Measurements from ENCODE around the gene FNDC1.

The FNDC1 gene

DNA sequence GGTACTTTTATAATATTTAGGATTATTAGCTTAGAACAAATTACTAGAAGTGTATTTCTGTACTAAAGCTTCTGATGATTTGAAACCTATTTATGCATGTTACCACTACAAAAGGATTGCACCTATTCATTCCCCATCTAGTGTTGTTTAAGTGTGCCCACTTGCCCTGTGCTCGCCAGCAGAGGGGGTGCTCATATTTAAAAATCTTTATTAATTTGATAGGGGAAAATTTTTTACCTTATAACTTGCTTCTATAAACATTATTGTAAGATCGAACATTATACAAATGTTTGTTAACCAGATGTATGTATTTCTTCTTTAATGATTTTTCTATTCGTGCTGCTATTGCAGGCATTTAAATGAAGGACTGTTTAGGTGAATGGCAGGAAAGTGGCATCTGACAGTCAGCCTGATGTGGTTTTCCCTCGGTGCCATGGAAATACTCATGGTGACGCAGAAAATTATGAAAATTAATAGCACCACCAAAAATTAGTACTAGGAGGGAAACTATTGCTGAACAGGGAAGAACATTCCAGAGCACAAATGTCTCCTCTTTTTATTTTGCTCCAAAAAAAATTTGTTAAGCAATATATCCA lies 44.1 kb upstream of the FNDC1 start:
- Histone ChIP-seq H3K9ac (ENCODE audit: low read length) (no peak overlapping the region), H4K20me1 (ENCODE audit: insufficient read depth, low read length) (no peaks in the 10 kb centered on the region), H3K36me3 (replicated peaks; ENCODE audit: low read depth, low read length) (peaks cover 2% of the 10 kb centered on the region), H3K4me1 (ENCODE audit: low read length) (peaks cover 35% of the 10 kb centered on the region), H2AFZ (ENCODE audit: low read depth, low read length) (no peak overlapping the region), H3K27me3 (ENCODE audit: low read depth, low read length) (peaks cover 11% of the 10 kb centered on the region), H3K4me2 (ENCODE audit: low read length) (peak overlapping the region; percentile 21; the same call in 1 of the 2 replicates), H3K27ac (ENCODE audit: low read length) (no peak overlapping the region), H3K79me2 (ENCODE audit: low read length) (no peaks in the 10 kb centered on the region), H3K9me3 (ENCODE audit: insufficient read depth, low read length) (peaks cover 3% of the 10 kb centered on the region; the same call in 1 of the 2 replicates), H3K4me3 (ENCODE audit: low read length) (no peak overlapping the region)
- TF ChIP-seq EZH2phosphoT487 (IDR thresholded peaks at IDR 0.05; ENCODE audit: low read depth): no peak
- TF ChIP-seq, protein P1, sequence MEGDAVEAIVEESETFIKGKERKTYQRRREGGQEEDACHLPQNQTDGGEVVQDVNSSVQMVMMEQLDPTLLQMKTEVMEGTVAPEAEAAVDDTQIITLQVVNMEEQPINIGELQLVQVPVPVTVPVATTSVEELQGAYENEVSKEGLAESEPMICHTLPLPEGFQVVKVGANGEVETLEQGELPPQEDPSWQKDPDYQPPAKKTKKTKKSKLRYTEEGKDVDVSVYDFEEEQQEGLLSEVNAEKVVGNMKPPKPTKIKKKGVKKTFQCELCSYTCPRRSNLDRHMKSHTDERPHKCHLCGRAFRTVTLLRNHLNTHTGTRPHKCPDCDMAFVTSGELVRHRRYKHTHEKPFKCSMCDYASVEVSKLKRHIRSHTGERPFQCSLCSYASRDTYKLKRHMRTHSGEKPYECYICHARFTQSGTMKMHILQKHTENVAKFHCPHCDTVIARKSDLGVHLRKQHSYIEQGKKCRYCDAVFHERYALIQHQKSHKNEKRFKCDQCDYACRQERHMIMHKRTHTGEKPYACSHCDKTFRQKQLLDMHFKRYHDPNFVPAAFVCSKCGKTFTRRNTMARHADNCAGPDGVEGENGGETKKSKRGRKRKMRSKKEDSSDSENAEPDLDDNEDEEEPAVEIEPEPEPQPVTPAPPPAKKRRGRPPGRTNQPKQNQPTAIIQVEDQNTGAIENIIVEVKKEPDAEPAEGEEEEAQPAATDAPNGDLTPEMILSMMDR (IDR thresholded peaks at IDR 0.05; ENCODE audit: low read depth, low read length): peak; percentile 57

DNA sequence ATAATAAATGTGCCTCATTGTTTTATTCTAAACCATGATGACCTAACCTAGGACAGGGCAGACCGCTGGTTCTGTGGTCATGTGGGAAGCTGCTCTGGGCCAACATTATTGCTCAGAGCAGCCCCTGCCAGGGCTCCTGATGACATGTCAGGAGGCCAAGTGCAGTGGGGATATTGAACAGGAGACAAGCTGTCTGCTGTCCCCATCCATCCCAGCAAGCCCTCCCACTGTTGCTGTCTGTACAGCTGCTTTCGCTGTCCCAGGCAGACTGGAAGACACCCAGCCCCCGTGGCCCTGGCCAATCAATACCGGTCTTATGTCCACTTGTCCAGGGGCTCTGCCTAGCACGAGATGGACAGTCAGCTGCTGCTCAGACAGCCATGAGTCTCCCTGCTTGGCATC lies 43.2 kb upstream of the FNDC1 start:
- Histone ChIP-seq H3K4me3 (ENCODE audit: low read length) (no peak overlapping the region), H4K20me1 (ENCODE audit: insufficient read depth, low read length) (no peaks in the 10 kb centered on the region), H3K9ac (ENCODE audit: low read length) (no peak overlapping the region), H3K9me3 (ENCODE audit: insufficient read depth, low read length) (peaks cover 3% of the 10 kb centered on the region; the same call in 1 of the 2 replicates), H3K27me3 (ENCODE audit: low read depth, low read length) (peaks cover 11% of the 10 kb centered on the region), H3K4me1 (ENCODE audit: low read length) (peaks cover 35% of the 10 kb centered on the region), H2AFZ (ENCODE audit: low read depth, low read length) (no peak overlapping the region), H3K36me3 (replicated peaks; ENCODE audit: low read depth, low read length) (peaks cover 2% of the 10 kb centered on the region), H3K4me2 (ENCODE audit: low read length) (peak overlapping the region; percentile 66; the same call in 1 of the 2 replicates), H3K27ac (ENCODE audit: low read length) (no peak overlapping the region), H3K79me2 (ENCODE audit: low read length) (no peaks in the 10 kb centered on the region)
- TF ChIP-seq, protein P1 (IDR thresholded peaks at IDR 0.05; ENCODE audit: low read depth, low read length): no peak
- no peak for TF ChIP-seq EZH2phosphoT487 (IDR thresholded peaks at IDR 0.05; ENCODE audit: low read depth)

DNA sequence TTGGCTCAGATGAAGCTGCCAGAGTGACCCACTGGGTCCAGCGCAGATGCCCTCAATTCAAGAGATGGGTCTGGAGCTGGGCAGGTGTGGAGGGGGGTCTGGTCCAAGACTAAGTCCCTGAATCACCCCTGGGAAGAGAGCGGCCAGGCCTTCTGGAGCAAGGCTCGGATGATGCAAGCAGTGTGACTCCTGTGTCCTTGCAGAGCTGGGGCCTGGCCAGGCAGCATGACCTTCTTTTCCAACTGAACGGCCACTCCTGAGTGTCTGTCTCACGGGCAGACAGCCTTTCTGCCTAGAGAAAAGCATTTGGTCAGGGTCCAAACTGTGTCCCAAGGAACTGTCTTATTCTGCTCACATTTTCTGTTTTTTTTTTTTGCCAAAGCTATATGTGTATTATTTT lies 42.6 kb upstream of the FNDC1 start:
- H2AFZ ChIP-seq (ENCODE audit: low read depth, low read length): no peak overlapping the region
- H4K20me1 ChIP-seq (ENCODE audit: insufficient read depth, low read length): no peaks in the 10 kb centered on the region
- H3K4me1 ChIP-seq (ENCODE audit: low read length): peaks cover 35% of the 10 kb centered on the region
- peak overlapping the region; percentile 17; the same call in 1 of the 2 replicates for H3K9ac ChIP-seq (ENCODE audit: low read length)
- peak overlapping the region; percentile 26 for H3K4me3 ChIP-seq (ENCODE audit: low read length)
- H3K36me3 ChIP-seq (replicated peaks; ENCODE audit: low read depth, low read length): peaks cover 2% of the 10 kb centered on the region
- H3K4me2 ChIP-seq (ENCODE audit: low read length): peak overlapping the region; percentile 66
- no peak for TF ChIP-seq EZH2phosphoT487 (IDR thresholded peaks at IDR 0.05; ENCODE audit: low read depth)
- TF ChIP-seq, protein P1 (IDR thresholded peaks at IDR 0.05; ENCODE audit: low read depth, low read length): no peak
- H3K9me3 ChIP-seq (ENCODE audit: insufficient read depth, low read length): peaks cover 3% of the 10 kb centered on the region; the same call in 1 of the 2 replicates
- H3K27me3 ChIP-seq (ENCODE audit: low read depth, low read length): peaks cover 11% of the 10 kb centered on the region
- H3K79me2 ChIP-seq (ENCODE audit: low read length): no peaks in the 10 kb centered on the region
- peak overlapping the region; percentile 40; the same call in 1 of the 2 replicates for H3K27ac ChIP-seq (ENCODE audit: low read length)

DNA sequence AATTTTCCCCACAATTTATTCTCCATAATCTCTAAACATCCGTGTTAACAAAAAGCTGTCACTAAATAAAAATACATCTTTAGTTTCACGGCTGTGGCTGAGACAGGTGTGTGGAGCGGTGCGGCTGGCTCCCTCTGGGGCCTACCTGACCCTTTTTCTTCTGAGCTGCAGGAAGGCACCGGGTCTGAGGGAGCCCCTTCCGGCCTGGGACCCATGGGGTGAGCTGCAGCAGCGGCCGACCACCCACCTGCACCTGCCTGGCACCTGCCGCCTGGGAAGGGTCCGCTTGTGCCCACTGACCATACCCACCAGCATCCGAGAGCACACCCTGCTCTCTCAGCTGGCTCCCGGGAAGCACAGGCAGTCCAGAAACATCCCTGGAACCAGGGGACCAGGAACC lies 41.5 kb upstream of the FNDC1 start:
- H3K4me1 ChIP-seq (ENCODE audit: low read length): peaks cover 35% of the 10 kb centered on the region

More for the DNA sequence above, 41.5 kb upstream of the FNDC1 start:
- peak overlapping the region; percentile 67 for H3K4me2 ChIP-seq (ENCODE audit: low read length)
- H3K27ac ChIP-seq (ENCODE audit: low read length): no peak overlapping the region
- H2AFZ ChIP-seq (ENCODE audit: low read depth, low read length): peak overlapping the region; percentile 52
- no peaks in the 10 kb centered on the region for H4K20me1 ChIP-seq (ENCODE audit: insufficient read depth, low read length)
- peak overlapping the region; percentile 39 for H3K9ac ChIP-seq (ENCODE audit: low read length)
- H3K36me3 ChIP-seq (replicated peaks; ENCODE audit: low read depth, low read length): peaks cover 2% of the 10 kb centered on the region
- no peaks in the 10 kb centered on the region for H3K79me2 ChIP-seq (ENCODE audit: low read length)
- H3K4me3 ChIP-seq (ENCODE audit: low read length): peak overlapping the region; percentile 56
- H3K27me3 ChIP-seq (ENCODE audit: low read depth, low read length): peaks cover 11% of the 10 kb centered on the region
- TF ChIP-seq, protein P1 (IDR thresholded peaks at IDR 0.05; ENCODE audit: low read depth, low read length): no peak
- TF ChIP-seq EZH2phosphoT487 (IDR thresholded peaks at IDR 0.05; ENCODE audit: low read depth): no peak
- H3K9me3 ChIP-seq (ENCODE audit: insufficient read depth, low read length): peaks cover 3% of the 10 kb centered on the region; the same call in 1 of the 2 replicates

Measured in OCI-LY3 (cell line).